Measurements from ENCODE around the gene CCNK. TPM values are rescaled to one million over a fixed set of nuclear protein-coding genes. Genes with fewer than 3 reads are reported as not detected.

The CCNK gene
- total RNA-seq, 1 experiment from 2014 or later: 84.7 TPM

- Mint-ChIP-seq H3K36me3 (peaks cover 48% of the 10 kb centered on the region), H3K4me3 (no peak overlapping the region), H3K27me3 (ENCODE audit: low read depth) (no peaks in the 10 kb centered on the region), H3K4me1 (no peaks in the 10 kb centered on the region), H3K27ac (no peak overlapping the region), H3K9me3 (peaks cover 21% of the 10 kb centered on the region)
- TF ChIP-seq SP1 (CRISPR knock-in tag; conservative IDR thresholded peaks at IDR 0.05) (no peak), NR1H2 (CRISPR knock-in tag; IDR thresholded peaks at IDR 0.05) (no peak), RELA (CRISPR knock-in tag; IDR thresholded peaks at IDR 0.05; ENCODE audit: borderline replicate concordance) (no peak)
- ChIA-PET CTCF (no interaction called here), POLR2A (no interaction called here)
- ATAC-seq (no peak), DNase-seq (ENCODE audit: low spot score) (no peak)
Measured at GRCh38 chr14:99432485-99432884, 48.7 kb upstream of the CCNK start.

GRCh38 chr14:99435327-99435726 lies 45.9 kb upstream of the CCNK start:
- H3K4me3 Mint-ChIP-seq: no peak overlapping the region
- CTCF ChIA-PET: interaction anchor here (0.9 to 2.4 kb wide), 3 partner anchors 19 to 372 kb away, joined by 3 to 8 read pairs (median 3); no protein-coding TSS in a partner anchor

GRCh38 chr14:99436247-99437180 lies 44.7 kb upstream of the CCNK start:
- Mint-ChIP-seq H3K27ac (peak overlapping the region; percentile 6; the same call in 1 of the 2 replicates), H3K4me1 (peaks cover 2% of the 10 kb centered on the region; the same call in 1 of the 2 replicates), H3K4me3 (no peak overlapping the region), H3K27me3 (ENCODE audit: low read depth) (no peaks in the 10 kb centered on the region), H3K36me3 (peaks cover 24% of the 10 kb centered on the region), H3K9me3 (no peaks in the 10 kb centered on the region)
- ChIA-PET CTCF (interaction anchor here (1.2 kb wide), 1 partner anchor 43 kb away, joined by 3 read pairs; no protein-coding TSS in a partner anchor), POLR2A (no interaction called here)
- TF ChIP-seq KAT7 (CRISPR knock-in tag; IDR thresholded peaks at IDR 0.05; ENCODE audit: borderline replicate concordance) (no peak), FOXP1 (CRISPR knock-in tag; IDR thresholded peaks at IDR 0.05; ENCODE audit: borderline replicate concordance) (no peak), IRF2 (CRISPR knock-in tag; IDR thresholded peaks at IDR 0.05; ENCODE audit: borderline replicate concordance, low read depth) (no peak), USF2 (CRISPR knock-in tag; IDR thresholded peaks at IDR 0.05) (no peak), TP53 (CRISPR knock-in tag; IDR thresholded peaks at IDR 0.05) (no peak), RORB (CRISPR knock-in tag; IDR thresholded peaks at IDR 0.05) (no peak), IRF1 (CRISPR knock-in tag; IDR thresholded peaks at IDR 0.05) (no peak), ZMAT4 (CRISPR knock-in tag; IDR thresholded peaks at IDR 0.05) (no peak), JAZF1 (CRISPR knock-in tag; IDR thresholded peaks at IDR 0.05) (no peak), GTF2I (CRISPR knock-in tag; conservative IDR thresholded peaks at IDR 0.05) (no peak)
- ATAC-seq: no peak
- no peak for DNase-seq (ENCODE audit: low spot score)

More at GRCh38 chr14:99435327-99435726, 45.9 kb upstream of the CCNK start:
- POLR2A ChIA-PET: no interaction called here
- H3K9me3 Mint-ChIP-seq: no peaks in the 10 kb centered on the region
- no peak for DNase-seq (ENCODE audit: low spot score)
- H3K36me3 Mint-ChIP-seq: peaks cover 26% of the 10 kb centered on the region
- H3K4me1 Mint-ChIP-seq: no peaks in the 10 kb centered on the region
- no peak for TF ChIP-seq ZBTB21 (CRISPR knock-in tag; IDR thresholded peaks at IDR 0.05; ENCODE audit: borderline replicate concordance)
- no peak for TF ChIP-seq ZNF416 (CRISPR knock-in tag; IDR thresholded peaks at IDR 0.05)
- no peak for TF ChIP-seq CREB1 (CRISPR knock-in tag; IDR thresholded peaks at IDR 0.05)
- no peak for TF ChIP-seq ELF4 (CRISPR knock-in tag; IDR thresholded peaks at IDR 0.05; ENCODE audit: low read depth)
- TF ChIP-seq ZNF138 (CRISPR knock-in tag; conservative IDR thresholded peaks at IDR 0.05): no peak
- no peak for TF ChIP-seq ZNF671 (CRISPR knock-in tag; IDR thresholded peaks at IDR 0.05)
- no peak for TF ChIP-seq HMGA2 (CRISPR knock-in tag; IDR thresholded peaks at IDR 0.05)
- no peak for TF ChIP-seq ERG (CRISPR knock-in tag; IDR thresholded peaks at IDR 0.05)
- no peak for TF ChIP-seq ATF2 (CRISPR knock-in tag; IDR thresholded peaks at IDR 0.05; ENCODE audit: borderline replicate concordance, low read depth)
- no peak overlapping the region for H3K27ac Mint-ChIP-seq
- no peaks in the 10 kb centered on the region for H3K27me3 Mint-ChIP-seq (ENCODE audit: low read depth)
- no peak for ATAC-seq

Measured in WTC11 (cell line).